Esophagus squamous epithelium (tissue), 4 donors: Measurements from ENCODE around the gene GPR26.

Experiments used
- CTCF ChIP-seq, 6 experiments: fragments of 450-650 bp in 4 of 6; fragments of 200-600 bp in 2 of 6; sonication (generic) in 2 of 6; IDR thresholded peaks; one replicate each; pipeline ENCODE4 v1.5.1; 2016 to 2019; ENCODE audit warnings: antibody characterized with exemption in 6 of 6, mild to moderate bottlenecking in 4 of 6, moderate library complexity in 4 of 6
- POLR2A ChIP-seq, 4 donors: fragments of 450-650 bp; IDR thresholded peaks; one replicate each; pipeline ENCODE4 v1.6.1; 2017; ENCODE audit warnings: antibody characterized with exemption in 4 of 4, mild to moderate bottlenecking in 4 of 4, moderate library complexity in 3 of 4

GRCh38 chr10:123715546-123715945, 49.4 kb downstream of the GPR26 start:
- TF ChIP-seq CTCF (IDR thresholded peaks at IDR 0.05) (no peak), POLR2A (IDR thresholded peaks at IDR 0.05) (no peak)
